ENCODE results near the gene RIPPLY3. TPM values are rescaled to one million over a fixed set of nuclear protein-coding genes. Genes with fewer than 3 reads are reported as not detected.
"Not testable (repeated sequence)": the region's sequence is repeated elsewhere in the genome, so short reads cannot be mapped to it uniquely, and the experiment has no call there.

The RIPPLY3 gene
- total RNA-seq, 2 experiments from 2014 or later: 0.26 to 0.27 TPM

- H3K27me3 Mint-ChIP-seq: no peaks in the 10 kb centered on the region
- H3K4me3 Mint-ChIP-seq: no peak overlapping the region
- H3K27ac Mint-ChIP-seq: no peak overlapping the region
- DNase-seq: no peak
- intact Hi-C loops (cut with micrococcal nuclease): no loop called here
- H3K4me1 Mint-ChIP-seq (ENCODE audit: low read depth): no peaks in the 10 kb centered on the region
- ChIA-PET CTCF (no interaction called here), POLR2A (no interaction called here)
- no peaks in the 10 kb centered on the region for H3K9me3 Mint-ChIP-seq
- no peaks in the 10 kb centered on the region for H3K36me3 Mint-ChIP-seq
These were observed 26.5 kb downstream of the RIPPLY3 start for GRCh38 chr21:37032877-37033471.

DNA sequence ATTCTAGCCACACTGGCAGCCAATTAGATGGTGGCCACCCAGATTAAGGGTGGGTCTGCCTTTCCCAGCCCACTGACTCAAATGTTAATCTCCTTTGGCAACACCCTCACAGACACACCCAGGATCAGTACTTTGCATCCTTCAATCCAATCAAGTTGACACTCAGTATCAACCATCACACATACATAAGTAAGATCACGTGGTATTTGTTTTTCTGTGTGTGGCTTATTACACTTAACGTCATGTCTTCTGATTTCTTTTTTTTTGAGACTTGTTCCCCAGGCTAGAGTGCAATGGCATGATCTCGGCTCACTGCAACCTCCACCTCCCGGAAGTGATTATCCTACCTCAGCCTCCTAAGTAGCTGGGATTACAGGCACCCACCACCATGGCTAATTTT lies 27.9 kb downstream of the RIPPLY3 start:
- H3K27me3 Mint-ChIP-seq; H3K27ac Mint-ChIP-seq; H3K4me1 Mint-ChIP-seq (ENCODE audit: low read depth); DNase-seq; H3K4me3 Mint-ChIP-seq; intact Hi-C loops (cut with micrococcal nuclease); H3K36me3 Mint-ChIP-seq; H3K9me3 Mint-ChIP-seq; CTCF ChIA-PET; POLR2A ChIA-PET: not testable (repeated sequence)

DNA sequence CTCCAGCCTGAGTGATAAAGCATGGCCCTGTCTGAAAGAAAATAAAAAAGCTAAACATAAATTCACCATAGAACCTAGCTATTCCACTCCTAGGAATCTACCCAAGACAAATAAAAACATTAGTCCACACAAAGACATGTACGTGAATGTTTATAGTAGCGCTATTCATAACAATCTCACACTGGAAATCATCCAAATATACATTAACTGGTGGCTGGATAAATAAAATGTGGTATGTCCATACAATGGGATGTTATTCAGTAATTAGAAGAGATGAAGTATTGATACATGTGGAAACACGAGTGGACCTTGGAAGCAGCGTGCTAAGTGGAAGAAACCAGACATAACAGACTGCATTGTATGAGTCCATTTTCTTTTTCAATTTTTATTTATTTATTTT lies 29.7 kb downstream of the RIPPLY3 start:
- Mint-ChIP-seq H3K4me1 (ENCODE audit: low read depth) (no peaks in the 10 kb centered on the region), H3K4me3 (no peak overlapping the region), H3K27ac (no peak overlapping the region), H3K9me3 (no peaks in the 10 kb centered on the region), H3K36me3 (no peaks in the 10 kb centered on the region), H3K27me3 (no peaks in the 10 kb centered on the region)
- ChIA-PET POLR2A (no interaction called here), CTCF (no interaction called here)
- DNase-seq: no peak
- intact Hi-C loops (cut with micrococcal nuclease): no loop called here

DNA sequence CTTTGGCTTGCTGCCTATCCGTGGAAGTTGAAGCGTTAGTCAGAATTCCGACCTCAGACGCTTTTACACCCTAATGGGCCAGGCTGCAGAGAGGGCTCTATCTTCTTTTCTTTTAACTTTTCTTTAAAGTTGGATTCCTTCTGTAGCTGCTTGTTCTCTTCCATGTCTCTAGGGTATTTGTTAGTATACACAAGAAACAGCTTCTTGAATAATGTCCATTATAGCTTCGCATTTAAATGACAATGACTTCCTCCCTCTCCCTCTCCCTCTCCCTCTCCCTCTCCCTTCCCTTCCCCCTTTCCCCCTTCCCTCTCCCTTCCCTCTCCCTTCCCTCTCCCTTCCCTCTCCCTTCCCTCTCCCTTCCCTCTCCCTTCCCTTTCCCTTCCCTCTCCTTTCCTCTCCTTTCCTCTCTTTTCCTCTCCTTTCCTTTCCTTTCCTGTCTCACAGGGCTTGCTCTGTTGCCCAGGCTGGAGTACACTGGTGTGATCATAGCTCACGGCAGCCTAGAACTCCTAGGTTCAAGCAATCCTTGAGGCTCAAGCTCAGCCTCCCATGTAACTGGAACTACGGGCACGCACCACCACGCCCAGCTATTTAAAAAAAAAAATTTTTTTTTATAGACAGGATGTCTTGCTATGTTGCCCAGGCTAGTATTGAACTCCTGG lies 33.0 kb downstream of the RIPPLY3 start:
- Mint-ChIP-seq H3K27ac (no peak overlapping the region), H3K36me3 (no peaks in the 10 kb centered on the region), H3K4me3 (no peak overlapping the region), H3K4me1 (ENCODE audit: low read depth) (no peaks in the 10 kb centered on the region), H3K27me3 (no peaks in the 10 kb centered on the region), H3K9me3 (no peaks in the 10 kb centered on the region)
- intact Hi-C loops (cut with micrococcal nuclease): no loop called here
- CTCF ChIA-PET: interaction anchor here (0.6 kb wide), 1 partner anchor 29 kb away, joined by 3 read pairs; no protein-coding TSS in a partner anchor
- POLR2A ChIA-PET: no interaction called here
- no peak for DNase-seq

DNA sequence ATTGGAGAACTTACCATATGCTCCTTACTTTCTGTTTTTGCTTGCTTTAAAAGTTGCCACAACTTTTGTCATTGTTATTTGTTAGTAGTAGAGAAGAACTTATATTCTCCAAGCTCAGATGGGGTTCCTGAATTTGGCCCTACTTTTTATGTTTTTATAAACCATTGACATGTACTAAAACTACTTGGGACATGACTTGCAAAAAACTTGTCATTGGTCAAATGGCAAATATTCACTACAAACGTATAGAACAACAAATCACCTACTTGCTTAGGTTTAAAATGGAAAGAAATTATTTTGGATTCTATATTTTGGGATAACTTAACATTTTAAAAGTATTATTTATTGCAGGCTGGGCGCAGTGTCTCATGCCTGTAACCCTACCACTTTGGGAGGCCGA lies 33.7 kb downstream of the RIPPLY3 start:
- DNase-seq: no peak
- Mint-ChIP-seq H3K4me3 (no peak overlapping the region), H3K27me3 (no peaks in the 10 kb centered on the region), H3K4me1 (ENCODE audit: low read depth) (peaks cover 5% of the 10 kb centered on the region), H3K27ac (no peak overlapping the region), H3K36me3 (no peaks in the 10 kb centered on the region), H3K9me3 (no peaks in the 10 kb centered on the region)
- intact Hi-C loops (cut with micrococcal nuclease): no loop called here
- ChIA-PET POLR2A (no interaction called here), CTCF (no interaction called here)

- H3K27me3 Mint-ChIP-seq: no peaks in the 10 kb centered on the region
- H3K9me3 Mint-ChIP-seq: no peaks in the 10 kb centered on the region
- peaks cover 10% of the 10 kb centered on the region for H3K4me1 Mint-ChIP-seq (ENCODE audit: low read depth)
- ChIA-PET CTCF (no interaction called here), POLR2A (no interaction called here)
- no peak overlapping the region for H3K27ac Mint-ChIP-seq
- no peak for DNase-seq
- intact Hi-C loops (cut with micrococcal nuclease): no loop called here
- H3K36me3 Mint-ChIP-seq: no peaks in the 10 kb centered on the region
- no peak overlapping the region for H3K4me3 Mint-ChIP-seq
These were observed 35.3 kb downstream of the RIPPLY3 start for GRCh38 chr21:37041706-37042271.

DNA sequence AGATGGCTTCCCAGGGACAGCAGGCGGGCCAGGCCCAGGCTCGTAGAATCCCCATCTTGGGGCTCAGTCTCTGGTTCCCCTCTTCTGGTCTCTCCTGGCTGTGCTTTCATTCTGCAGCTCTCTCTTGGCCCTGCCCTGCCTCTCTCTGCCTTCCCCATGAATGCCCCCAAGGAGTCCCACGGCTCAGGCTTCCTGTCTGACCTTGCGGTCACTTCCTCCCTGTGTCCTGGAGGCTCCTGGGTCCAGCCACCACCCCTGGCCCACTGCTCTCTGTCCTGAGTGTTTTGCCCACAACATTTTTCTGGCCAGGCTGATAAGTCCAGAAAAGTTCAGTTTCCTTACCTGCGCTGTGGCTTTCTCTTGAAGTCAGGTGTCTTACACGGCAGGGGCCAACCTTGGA lies 37.3 kb downstream of the RIPPLY3 start:
- no peak for DNase-seq
- CTCF ChIA-PET: no interaction called here

GRCh38 chr21:37044643-37045042 lies 38.1 kb downstream of the RIPPLY3 start:
- no peak for DNase-seq
- Mint-ChIP-seq H3K27me3 (peaks cover 2% of the 10 kb centered on the region), H3K4me3 (no peak overlapping the region), H3K9me3 (no peaks in the 10 kb centered on the region), H3K4me1 (ENCODE audit: low read depth) (peaks cover 10% of the 10 kb centered on the region), H3K27ac (no peak overlapping the region), H3K36me3 (no peaks in the 10 kb centered on the region)
- intact Hi-C loops (cut with micrococcal nuclease): no loop called here
- ChIA-PET POLR2A (no interaction called here), CTCF (no interaction called here)

More for the DNA sequence above, 37.3 kb downstream of the RIPPLY3 start:
- no peak overlapping the region for H3K4me3 Mint-ChIP-seq
- no peak overlapping the region for H3K27ac Mint-ChIP-seq
- H3K9me3 Mint-ChIP-seq: no peaks in the 10 kb centered on the region
- peaks cover 2% of the 10 kb centered on the region for H3K27me3 Mint-ChIP-seq
- H3K4me1 Mint-ChIP-seq (ENCODE audit: low read depth): peaks cover 10% of the 10 kb centered on the region
- POLR2A ChIA-PET: no interaction called here
- intact Hi-C loops (cut with micrococcal nuclease): no loop called here
- H3K36me3 Mint-ChIP-seq: no peaks in the 10 kb centered on the region

- no peaks in the 10 kb centered on the region for H3K36me3 Mint-ChIP-seq
- no peak for DNase-seq
- H3K4me1 Mint-ChIP-seq (ENCODE audit: low read depth): peaks cover 10% of the 10 kb centered on the region
- intact Hi-C loops (cut with micrococcal nuclease): no loop called here
- H3K9me3 Mint-ChIP-seq: no peaks in the 10 kb centered on the region
- POLR2A ChIA-PET: no interaction called here
- no peak overlapping the region for H3K27ac Mint-ChIP-seq
- CTCF ChIA-PET: no interaction called here
- H3K27me3 Mint-ChIP-seq: peaks cover 2% of the 10 kb centered on the region
- H3K4me3 Mint-ChIP-seq: no peak overlapping the region
These were observed 38.6 kb downstream of the RIPPLY3 start for GRCh38 chr21:37045149-37045548.

DNA sequence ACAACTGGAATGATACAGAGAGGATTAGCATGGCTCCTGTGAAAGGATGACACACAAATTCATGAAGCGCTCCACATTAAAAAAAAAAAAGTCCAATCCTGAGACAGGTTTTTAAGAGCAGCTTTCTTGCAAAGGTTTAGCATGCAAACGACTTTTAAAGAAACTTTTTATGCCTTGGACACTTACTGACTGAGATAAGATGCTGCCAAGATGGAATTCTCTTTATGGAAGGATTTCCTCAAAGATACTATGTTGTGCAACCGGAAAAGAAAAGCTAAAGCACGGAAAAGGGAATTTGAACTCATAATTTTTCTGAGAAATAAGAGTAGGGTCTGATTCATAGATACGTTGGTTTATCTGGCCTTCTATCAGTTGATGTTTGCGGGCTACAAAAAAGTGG lies 39.1 kb downstream of the RIPPLY3 start:
- Mint-ChIP-seq H3K4me3 (no peak overlapping the region), H3K27me3 (peaks cover 2% of the 10 kb centered on the region), H3K36me3 (no peaks in the 10 kb centered on the region), H3K9me3 (no peaks in the 10 kb centered on the region), H3K4me1 (ENCODE audit: low read depth) (peaks cover 10% of the 10 kb centered on the region), H3K27ac (no peak overlapping the region)
- intact Hi-C loops (cut with micrococcal nuclease): no loop called here
- DNase-seq: no peak
- ChIA-PET POLR2A (no interaction called here), CTCF (interaction anchor here (0.7 kb wide), 1 partner anchor 387 kb away, joined by 3 read pairs; no protein-coding TSS in a partner anchor)

- H3K4me3 Mint-ChIP-seq: no peak overlapping the region
- intact Hi-C loops (cut with micrococcal nuclease): no loop called here
- no peaks in the 10 kb centered on the region for H3K36me3 Mint-ChIP-seq
- H3K9me3 Mint-ChIP-seq: no peaks in the 10 kb centered on the region
- no peak for DNase-seq
- CTCF ChIA-PET: no interaction called here
- peaks cover 10% of the 10 kb centered on the region for H3K4me1 Mint-ChIP-seq (ENCODE audit: low read depth)
- no peak overlapping the region for H3K27ac Mint-ChIP-seq
- peaks cover 2% of the 10 kb centered on the region for H3K27me3 Mint-ChIP-seq
- POLR2A ChIA-PET: no interaction called here
These were observed 40.6 kb downstream of the RIPPLY3 start for GRCh38 chr21:37047079-37047478.

- DNase-seq; H3K4me3 Mint-ChIP-seq; H3K4me1 Mint-ChIP-seq (ENCODE audit: low read depth); intact Hi-C loops (cut with micrococcal nuclease); POLR2A ChIA-PET; H3K27me3 Mint-ChIP-seq; H3K9me3 Mint-ChIP-seq; H3K27ac Mint-ChIP-seq; H3K36me3 Mint-ChIP-seq: not testable (repeated sequence)
- CTCF ChIA-PET: interaction anchor here (0.5 kb wide), 1 partner anchor 518 kb away, joined by 3 read pairs; no protein-coding TSS in a partner anchor
These were observed 43.2 kb downstream of the RIPPLY3 start for GRCh38 chr21:37049741-37050140.

DNA sequence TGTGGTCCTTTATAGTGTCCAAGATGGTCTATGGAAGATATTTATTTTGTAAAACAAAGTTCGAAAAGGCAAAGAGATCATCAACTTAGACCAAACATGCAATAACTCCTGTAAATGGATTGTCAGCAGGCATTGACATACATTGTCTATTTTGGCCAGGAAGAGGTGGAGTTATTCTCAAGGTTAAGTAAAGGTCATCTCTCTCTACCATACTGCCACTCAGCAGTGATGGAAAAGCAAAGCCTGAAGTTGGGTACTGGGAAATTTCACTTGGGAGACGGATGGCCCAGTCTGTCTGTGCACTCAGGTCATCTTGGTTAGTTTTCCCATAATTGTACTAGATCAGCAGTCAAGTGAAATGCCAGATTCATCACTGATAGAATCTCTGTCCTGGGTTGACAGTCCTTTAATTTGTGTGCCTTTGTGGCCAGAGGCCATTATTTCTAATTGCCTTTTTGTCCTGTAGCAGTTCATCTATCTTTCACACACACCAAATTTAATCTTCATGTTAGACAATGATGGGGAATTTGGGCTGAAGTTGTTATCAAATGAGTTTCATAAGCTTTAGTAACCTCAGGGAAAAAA lies 48.9 kb downstream of the RIPPLY3 start:
- no peak for DNase-seq
- intact Hi-C loops (cut with micrococcal nuclease): no loop called here
- H3K4me1 Mint-ChIP-seq (ENCODE audit: low read depth): no peaks in the 10 kb centered on the region
- H3K9me3 Mint-ChIP-seq: no peaks in the 10 kb centered on the region
- H3K36me3 Mint-ChIP-seq: no peaks in the 10 kb centered on the region
- H3K27me3 Mint-ChIP-seq: no peaks in the 10 kb centered on the region
- no peak overlapping the region for H3K27ac Mint-ChIP-seq
- ChIA-PET POLR2A (no interaction called here), CTCF (no interaction called here)
- no peak overlapping the region for H3K4me3 Mint-ChIP-seq

Data from activated CD4-positive, alpha-beta memory T cell treated with anti-CD3 and anti-CD28 coated beads for 36 hours (primary cell).